Stimulated activated CD8-positive, alpha-beta memory T cell treated with anti-CD3 and anti-CD28 coated beads, Interleukin-15, amount 100 ng/mL, for 24 hours (primary cell): ENCODE data around the gene PDE8A.
"Not testable (repeated sequence)": the region's sequence is repeated elsewhere in the genome, so short reads cannot be mapped to it uniquely, and the experiment has no call there.

Experiments used
- DNase-seq: peaks from one replicate; pipeline ENCODE4 v3.0.0-alpha.2; 2020; ENCODE audit warnings: low read depth

The PDE8A gene

DNA sequence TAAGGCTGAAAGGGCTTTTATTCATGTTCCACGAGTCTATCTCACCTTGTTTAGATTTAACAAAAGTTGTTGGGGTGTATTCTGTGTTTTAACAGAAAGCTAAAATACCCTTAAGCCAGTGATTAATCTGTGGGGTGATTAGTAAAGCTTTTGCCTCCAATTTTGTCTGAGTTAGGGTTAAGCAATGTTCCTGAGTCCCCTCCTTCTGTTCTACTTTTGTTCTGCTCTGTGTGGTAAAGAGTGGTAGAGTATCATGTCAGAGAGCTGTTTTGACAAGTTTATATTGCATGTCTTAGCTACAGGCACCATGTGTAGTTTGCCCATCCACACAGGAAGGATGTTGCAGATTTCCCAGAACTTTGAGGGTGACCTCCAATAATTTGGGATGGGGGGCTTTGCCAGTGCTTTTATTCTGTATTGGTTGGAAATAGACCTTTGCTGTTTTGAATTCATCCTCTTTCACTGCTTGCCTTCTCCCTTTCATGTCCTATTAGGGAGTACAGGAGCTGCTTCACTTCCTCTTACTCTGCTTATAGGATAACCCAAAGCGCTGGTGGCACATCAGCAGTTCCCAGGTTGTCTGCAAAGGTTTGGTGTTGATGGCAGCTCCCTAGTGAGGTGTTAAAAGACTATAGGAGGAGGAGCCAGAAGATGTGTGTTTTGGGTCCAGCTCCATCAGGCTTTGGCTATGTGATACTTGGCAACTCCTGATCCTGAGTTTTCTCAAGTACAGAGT, 7.4 kb downstream of the PDE8A start:
- DNase-seq, result no peak

GRCh38 chr15:84990507-84990906, 8.9 kb downstream of the PDE8A start:
- no peak for DNase-seq

DNA sequence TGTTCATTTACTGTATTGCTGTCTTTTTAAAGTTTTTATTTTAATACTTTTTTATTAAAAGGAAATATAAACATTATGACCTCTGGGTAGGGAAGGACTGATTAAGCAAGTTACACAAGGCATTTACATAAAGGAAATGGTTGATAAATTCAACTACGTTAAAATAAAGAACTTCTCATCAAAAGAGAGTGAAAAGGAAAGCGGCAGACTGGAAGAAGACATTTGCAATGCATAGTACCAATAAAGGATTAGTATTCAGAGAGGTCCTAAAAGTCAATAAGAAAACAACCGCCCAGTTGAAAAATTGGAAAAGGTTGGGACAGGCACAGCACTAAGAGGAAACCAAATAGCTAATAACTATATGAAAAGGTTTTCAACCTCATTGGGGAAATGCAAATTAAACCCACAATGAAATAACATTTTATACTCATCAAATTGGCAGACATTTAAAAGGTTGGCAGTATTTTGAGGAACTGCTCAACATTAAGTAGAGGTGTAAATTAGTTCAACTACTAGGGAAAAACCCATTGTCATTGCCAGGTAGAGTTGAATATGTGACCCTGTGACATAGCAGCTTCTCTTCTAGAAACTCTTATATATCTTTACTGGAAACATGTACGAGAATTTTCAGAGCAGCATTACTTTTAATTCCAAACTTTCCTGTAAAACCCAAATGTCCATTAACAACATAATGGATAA, 9.5 kb downstream of the PDE8A start:
- DNase-seq, result no peak

DNA sequence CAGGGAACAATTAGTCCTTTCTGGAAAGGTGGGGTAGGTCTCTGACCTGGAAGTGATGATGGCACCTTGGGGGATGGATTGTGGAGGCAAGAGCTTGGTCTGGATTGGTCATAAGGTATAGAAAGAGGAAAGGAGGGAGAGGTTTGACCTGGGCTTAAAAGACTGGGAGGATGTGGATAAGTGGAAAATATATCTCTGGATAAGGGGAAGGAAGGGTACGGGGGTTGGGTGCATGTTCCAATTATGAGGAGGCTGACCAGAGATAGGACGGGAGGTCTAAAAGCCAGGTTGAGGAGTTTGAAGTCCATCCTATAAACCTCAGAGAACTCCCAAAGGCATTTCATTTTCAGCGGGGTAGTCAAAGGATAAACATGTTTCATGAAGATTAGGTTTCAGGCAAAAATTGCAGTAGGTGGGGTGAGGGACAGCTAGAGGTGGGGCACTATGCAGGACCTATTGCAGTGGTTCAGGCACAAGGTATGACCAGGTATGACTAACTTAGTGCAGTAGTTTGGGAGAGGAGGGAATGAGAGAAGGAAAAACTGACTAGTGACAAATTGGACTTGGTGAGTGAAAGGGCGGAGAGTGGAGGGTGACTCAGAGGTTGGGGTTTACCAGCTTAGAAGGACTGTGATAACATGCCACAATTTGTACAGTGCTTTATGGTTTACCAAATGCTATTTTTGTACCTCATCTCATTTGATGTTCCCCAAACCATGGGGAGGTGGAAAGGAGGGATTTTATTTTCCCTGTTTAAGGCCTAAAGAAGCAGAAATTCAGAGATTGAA, 10.7 kb downstream of the PDE8A start:
- no peak for DNase-seq

GRCh38 chr15:84996055-84996454, 14.4 kb downstream of the PDE8A start:
- DNase-seq, result no peak

DNA sequence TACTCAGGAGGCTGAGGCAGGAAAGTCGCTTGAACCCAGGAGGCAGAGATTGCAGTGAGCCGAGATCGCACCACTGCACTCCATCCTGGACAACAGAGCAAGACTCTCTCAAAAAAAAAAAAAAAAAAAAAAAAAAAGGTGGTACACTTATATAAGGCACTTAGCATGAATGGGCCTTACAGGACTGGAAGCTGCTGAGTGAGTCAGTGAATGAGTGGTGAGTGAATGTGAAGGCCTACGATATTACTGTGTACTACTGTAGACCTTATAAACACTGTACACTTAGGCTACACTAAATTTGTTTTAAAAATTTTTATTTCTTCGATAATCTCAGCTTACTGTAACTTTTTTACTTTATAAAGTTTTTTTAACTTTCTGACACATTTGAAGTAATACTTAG, 15.1 kb downstream of the PDE8A start:
- not testable (repeated sequence) for DNase-seq

GRCh38 chr15:84997214-84997613, 15.6 kb downstream of the PDE8A start:
- DNase-seq, result not testable (repeated sequence)

GRCh38 chr15:85000189-85000864, 18.7 kb downstream of the PDE8A start:
- no peak for DNase-seq

DNA sequence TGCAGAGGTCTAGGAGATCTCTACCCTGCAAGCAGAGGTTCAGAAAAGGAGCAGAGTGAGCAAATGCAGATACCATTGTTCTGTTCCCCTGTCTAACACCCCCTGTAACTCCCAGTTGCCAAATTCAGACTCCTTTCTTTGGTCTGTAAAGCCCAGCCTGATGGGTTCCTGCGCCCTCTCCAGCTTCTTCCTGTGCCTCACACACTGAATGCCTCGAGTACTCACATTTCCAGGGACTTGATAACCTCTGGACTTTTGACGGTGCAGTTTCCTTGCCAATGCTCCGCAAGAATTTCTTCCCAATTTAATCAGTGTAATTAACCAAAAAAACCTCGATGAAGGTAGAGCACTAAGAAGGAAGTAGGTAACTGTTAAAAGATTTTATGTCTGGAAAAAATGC, 19.3 kb downstream of the PDE8A start:
- no peak for DNase-seq

DNA sequence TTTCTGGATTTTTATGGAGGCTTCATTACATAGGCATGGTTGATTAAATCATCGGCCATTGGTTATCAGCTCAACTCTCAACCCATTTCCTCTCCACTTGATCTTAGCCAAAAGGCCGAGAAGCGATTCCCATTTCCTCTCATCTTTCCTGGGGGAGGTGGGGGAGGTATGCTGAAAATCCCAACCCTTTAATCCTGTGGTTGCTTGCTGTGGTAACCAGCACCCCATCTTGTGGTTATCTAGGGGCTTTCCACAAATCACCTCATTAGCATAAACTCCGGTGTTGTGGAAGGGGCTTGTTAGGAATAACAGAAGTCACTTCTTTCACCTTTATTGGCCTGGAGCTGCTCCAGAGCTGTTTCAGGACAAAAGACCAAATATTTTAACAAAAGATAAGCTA, 20.9 kb downstream of the PDE8A start:
- DNase-seq, result no peak

DNA sequence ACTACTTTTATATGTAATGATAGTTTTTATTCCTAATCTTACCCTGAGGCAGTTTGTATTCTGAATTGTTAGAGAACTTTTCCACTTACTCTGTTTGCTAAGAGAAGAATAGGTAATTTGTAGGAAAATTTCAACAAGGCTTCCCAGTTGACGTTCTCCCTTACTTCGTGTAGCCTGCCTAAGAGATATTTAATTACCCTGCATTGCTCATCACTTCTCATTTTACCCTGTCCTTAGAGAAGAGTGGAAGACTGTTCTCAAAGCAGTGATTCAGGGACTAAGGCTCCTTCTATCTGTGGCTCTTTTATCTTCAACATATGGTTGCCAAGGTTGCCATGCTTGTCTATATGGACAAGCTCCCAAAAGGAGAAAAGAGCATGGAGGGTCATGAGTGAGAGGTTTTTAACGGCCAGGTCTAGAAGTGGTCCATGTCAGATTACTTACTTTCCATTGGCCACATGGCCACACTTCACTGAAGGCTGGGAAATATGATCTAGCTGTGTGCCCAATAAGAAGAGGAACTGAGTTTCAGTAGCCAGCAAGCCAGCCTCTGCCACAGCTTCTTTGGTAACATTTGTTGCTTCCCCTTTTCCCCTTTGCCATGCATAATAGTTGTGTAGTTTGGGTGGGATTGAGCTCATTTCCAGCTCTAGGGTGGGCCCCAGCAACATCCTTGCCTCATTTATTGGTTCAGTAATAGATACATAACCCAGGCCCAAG, 22.1 kb downstream of the PDE8A start:
- DNase-seq, result no peak

DNA sequence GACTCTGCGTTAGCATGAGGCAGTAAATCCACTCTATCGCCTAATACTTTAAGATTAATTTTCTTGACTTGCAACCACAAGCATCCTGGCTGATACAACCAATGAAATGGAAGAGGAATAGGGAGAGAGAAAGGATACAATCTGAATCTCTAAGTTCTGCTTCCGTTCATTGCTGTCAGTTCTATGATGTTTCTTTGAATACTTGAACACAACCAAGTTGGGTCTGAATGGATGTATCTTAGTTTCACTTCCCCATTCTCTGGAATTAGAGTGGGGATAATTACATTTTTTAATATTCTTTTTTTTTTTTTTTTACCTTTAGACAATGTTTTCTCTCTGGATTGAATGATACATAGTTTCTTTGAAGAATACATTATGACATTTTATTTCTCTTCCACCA, 22.9 kb downstream of the PDE8A start:
- no peak for DNase-seq

DNA sequence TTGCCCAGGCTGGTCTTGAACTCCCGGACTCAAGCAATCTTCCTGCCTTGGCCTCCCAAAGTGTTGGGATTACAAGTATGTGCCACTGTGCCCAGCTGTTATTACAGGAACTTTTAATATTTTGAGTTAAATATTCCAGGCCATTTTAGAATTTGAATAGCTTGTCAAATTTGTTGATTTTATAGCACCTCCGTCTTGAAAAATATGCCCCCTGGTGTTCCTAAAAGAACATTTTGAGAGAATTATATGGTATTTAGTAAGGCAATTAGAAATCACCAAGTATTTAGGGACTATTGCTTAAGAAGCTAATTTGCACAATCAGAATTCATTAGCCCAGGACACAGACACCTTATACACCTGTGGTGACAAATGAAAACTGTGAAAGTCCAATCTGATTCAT, 23.7 kb downstream of the PDE8A start:
- no peak for DNase-seq

DNA sequence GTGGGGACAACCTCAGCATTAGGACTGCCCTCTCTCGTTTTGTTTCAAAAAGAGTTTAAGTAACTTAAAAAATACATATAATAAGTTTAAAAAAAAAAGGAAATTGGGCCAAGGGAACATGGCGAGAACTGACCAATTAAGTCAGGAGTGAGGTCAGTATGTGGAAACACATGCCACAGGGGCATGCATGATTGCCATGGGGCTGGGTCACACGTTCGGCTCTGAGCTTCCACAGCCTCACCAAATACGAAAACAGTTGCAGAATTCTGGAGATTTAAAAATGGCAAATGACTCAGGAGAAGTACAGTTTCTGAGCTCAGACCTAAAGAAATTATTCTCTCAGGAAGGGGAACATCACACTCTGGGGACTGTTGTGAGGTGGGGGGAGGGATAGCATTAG, 24.1 kb downstream of the PDE8A start:
- DNase-seq, result no peak

DNA sequence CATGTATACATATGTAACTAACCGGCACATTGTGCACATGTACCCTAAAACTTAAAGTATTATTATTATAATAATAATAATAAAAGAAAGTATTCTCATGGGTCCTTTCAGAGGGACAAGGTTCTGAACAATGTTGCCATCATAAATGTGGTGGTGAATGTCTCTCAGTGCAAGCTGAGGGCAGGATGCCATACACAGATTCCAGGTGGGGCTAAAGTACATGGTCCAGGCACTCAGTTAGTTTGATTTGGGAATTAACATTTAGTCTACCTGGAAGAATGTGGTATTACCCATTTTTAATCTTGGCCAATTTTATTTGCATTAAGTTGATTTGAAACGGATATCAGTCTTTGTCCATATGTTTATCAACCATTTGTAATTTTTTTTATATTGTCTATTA, 24.5 kb downstream of the PDE8A start:
- no peak for DNase-seq

DNA sequence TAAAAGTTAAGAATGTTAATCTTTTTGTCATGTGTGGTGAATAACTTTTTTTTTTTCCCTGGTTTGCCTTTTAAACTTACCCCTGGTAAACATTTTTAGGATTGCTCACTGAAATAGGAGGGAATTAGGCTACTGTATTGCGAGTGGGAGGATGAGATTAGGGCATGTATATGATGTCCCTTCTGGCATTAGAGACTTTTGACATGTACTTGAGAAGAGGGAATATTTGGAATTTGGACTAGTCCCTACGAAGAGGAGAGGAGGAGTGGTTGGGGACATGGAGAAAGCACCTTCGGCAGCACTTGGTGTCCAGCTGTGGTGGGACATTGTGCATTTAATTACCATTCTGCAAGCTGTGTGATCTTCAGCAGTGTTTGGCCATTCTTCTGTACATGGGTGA, 25.0 kb downstream of the PDE8A start:
- DNase-seq, result no peak

GRCh38 chr15:85007137-85007536, 25.5 kb downstream of the PDE8A start:
- no peak for DNase-seq

DNA sequence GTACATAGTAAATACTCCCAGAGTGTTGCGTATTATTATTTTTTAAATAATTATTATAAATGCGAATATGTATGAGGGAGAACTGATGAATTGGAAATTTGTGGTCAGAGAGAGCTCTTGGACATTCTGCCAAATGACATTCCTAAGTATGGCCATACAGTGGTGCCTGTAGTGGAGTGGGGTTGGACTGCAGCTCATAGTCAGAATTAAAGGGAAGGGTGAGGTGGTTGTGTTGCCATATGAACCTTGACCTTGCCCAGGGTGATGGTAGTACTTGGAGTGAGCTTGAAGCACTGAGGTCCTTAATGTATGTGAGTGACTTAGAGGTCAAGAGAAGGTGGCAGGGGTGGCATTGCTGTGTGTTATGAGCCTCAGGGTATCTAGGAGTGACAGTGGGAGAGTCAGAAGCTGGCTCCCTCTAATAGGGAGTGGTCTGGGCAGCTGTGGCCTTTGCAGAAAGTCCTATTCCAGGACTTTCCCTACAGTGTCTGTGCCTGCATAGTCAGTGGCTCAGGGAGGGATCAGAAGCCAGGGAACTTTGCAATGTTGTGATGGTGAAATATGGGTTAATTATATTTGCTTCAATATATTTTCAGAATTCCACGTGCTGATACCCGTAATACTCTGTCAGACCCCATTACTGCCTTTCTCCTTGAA, 26.2 kb downstream of the PDE8A start:
- DNase-seq, result no peak

DNA sequence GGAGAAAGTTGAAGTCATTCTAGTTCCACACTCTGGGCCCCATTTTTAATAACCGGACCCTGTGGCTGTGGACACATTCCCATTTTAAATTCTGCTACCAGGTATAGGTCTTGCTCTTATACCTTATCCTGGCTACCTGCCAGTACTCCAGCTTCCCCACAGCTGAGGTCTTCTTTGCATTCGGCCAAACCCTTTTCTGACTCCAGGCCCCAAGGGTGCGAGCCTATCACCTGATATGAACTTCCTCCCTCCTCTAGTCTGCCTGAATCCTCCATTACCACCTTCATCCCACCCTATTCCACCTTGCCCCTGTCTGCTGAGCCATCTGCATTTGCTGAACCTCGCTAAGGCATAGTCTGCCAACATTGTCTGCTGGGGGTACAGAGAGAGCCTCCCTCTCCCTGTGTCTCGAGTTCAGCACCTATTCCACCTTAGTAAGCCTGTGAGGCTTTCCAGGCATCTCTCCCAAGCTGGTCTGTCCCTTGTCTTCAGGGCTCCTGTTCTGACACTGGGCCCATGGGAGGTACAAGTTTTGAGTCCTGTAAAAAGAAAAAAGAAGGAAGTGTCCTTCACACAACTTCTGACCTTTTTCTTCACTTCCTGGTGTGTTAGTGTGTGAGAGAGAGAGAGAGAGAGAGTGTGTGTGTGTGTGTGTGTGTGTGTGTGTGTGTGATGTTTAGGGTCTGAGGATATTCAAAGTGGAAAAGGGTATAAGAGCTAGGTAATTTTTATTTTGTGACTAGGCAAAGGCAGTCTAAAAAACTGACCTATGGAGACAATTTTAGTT, 27.0 kb downstream of the PDE8A start:
- DNase-seq, result no peak

DNA sequence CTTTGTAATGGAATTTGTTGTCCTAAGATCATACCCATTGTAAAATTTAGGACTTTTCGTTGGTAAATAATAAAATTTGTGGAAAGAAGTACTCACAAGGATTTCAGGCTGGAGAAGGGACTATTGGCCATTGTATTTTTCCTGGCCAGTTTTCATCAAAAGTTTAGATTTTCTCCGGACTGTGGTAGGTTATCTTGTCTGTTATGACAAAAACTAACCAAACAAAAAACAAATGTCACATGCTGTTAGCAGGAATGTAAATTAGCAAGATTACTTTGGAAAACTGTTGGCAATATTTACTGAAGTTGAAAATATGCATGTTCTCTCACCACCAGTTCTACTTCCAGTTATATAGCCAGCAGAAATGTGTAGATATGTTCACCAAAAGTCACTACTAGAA, 27.8 kb downstream of the PDE8A start:
- DNase-seq, result no peak

GRCh38 chr15:85010071-85010385, 28.4 kb downstream of the PDE8A start:
- DNase-seq, result no peak
